K562 (cell line): ENCODE results near the gene GINS2. TPM values are rescaled to one million over a fixed set of nuclear protein-coding genes. Genes with fewer than 3 reads are reported as not detected.

Experiments used
- ATAC-seq: fragments of 200-7000 bp; cut with Tn5 transposase; 3 replicates; pipeline ENCODE4 v1.9.1; 2020; ENCODE audit warnings: moderate library complexity
- BruUV-seq: library from RNA; stranded (reverse); fragments of 400-500 nt; replicated peaks from 2 replicates; lab custom pipeline; 2021; lab: Mats Ljungman, UMichigan
- CTCF ChIA-PET: fragments of 300-600 bp; formaldehyde crosslinking; extraction: SDS; loops from one replicate; lab custom pipeline; 2021; ENCODE audit warnings: low intra/inter-chr PET ratio; lab: Yijun Ruan, JAX
- POLR2A ChIA-PET: fragments of 300-600, 350-650 bp; sonication (Branson Sonifier 250); formaldehyde crosslinking; extraction: SDS; loops from one replicate; lab custom pipeline; 2021; ENCODE audit warnings: antibody characterized with exemption, inconsistent platforms; lab: Yijun Ruan, JAX
- DNase-seq, 4 experiments: peaks; one replicate each; pipeline versions ENCODE4 v3.0.0 to v3.0.0-alpha.2; 2011 to 2018; ENCODE audit warnings: low spot score in 3 of 4, mixed read lengths in 3 of 4; ENCODE audit errors: extremely low read depth in 1 of 4
- FAIRE-seq: peaks from 2 replicates; lab custom pipeline; 2011; peaks lifted over from hg19 to GRCh38; lab: Jason Lieb, UNC
- H2AFZ ChIP-seq: 2 replicates; pipeline ENCODE4 v1.6.0; 2011; ENCODE audit warnings: low read depth, low read length, control low read depth, inconsistent platforms
- H3K27ac ChIP-seq: fragments of 200-600 bp; 3 replicates; pipeline ENCODE4 v1.8.0; 2011; ENCODE audit warnings: low read depth, mild to moderate bottlenecking, control low read depth, inconsistent platforms, low read length, moderate library complexity, mixed read lengths; ENCODE audit errors: extremely low read depth
- H3K27me3 ChIP-seq, 2 experiments: fragments of 300-600 bp in 1 of 2; 2 replicates in 1 of 2; 3 replicates in 1 of 2; pipeline versions ENCODE4 v1.6.0 to v1.8.0; 2011; ENCODE audit warnings: inconsistent platforms in 2 of 2, low read length in 2 of 2, mild to moderate bottlenecking in 1 of 2, mixed read lengths in 1 of 2, moderate library complexity in 1 of 2; ENCODE audit not compliant: control insufficient read depth in 2 of 2, insufficient read depth in 2 of 2
- H3K36me3 ChIP-seq: fragments of 300-600 bp; 3 replicates; pipeline ENCODE4 v1.8.0; 2011; ENCODE audit warnings: mild to moderate bottlenecking, low read length, inconsistent platforms; ENCODE audit not compliant: control insufficient read depth, insufficient read depth
- H3K4me1 ChIP-seq, 2 experiments: fragments of 200-600 bp in 1 of 2; replicated peaks in 1 of 2; 2 replicates in 1 of 2; 3 replicates in 1 of 2; pipeline versions ENCODE4 v1.5.1 to v1.8.0; 2011; ENCODE audit warnings: inconsistent platforms in 2 of 2, low read length in 2 of 2, mild to moderate bottlenecking in 1 of 2, mixed read lengths in 1 of 2, moderate library complexity in 1 of 2; ENCODE audit not compliant: control insufficient read depth in 2 of 2, insufficient read depth in 2 of 2
- H3K4me2 ChIP-seq: 2 replicates; pipeline ENCODE4 v1.6.1; 2011; ENCODE audit warnings: low read length, control low read depth, inconsistent platforms, mixed read lengths; ENCODE audit not compliant: insufficient read depth
- H3K4me3 ChIP-seq: fragments of 200-600 bp; sonication (generic), shearing (Covaris generic); 2 replicates; pipeline ENCODE4 v1.5.1; 2016; ENCODE audit warnings: control low read depth, inconsistent platforms
- H3K79me2 ChIP-seq: fragments of 200-600 bp; 3 replicates; pipeline ENCODE4 v1.8.0; 2011; ENCODE audit warnings: low read length, inconsistent platforms; ENCODE audit not compliant: control insufficient read depth, insufficient read depth
- H3K9ac ChIP-seq, 2 experiments: 2 replicates each; pipeline versions ENCODE4 v1.6.0 to v1.6.1; 2011; ENCODE audit warnings: low read depth in 2 of 2, low read length in 2 of 2, control low read depth in 1 of 2, inconsistent platforms in 1 of 2, mild to moderate bottlenecking in 1 of 2, mixed read lengths in 1 of 2; ENCODE audit not compliant: insufficient read depth in 1 of 2
- H3K9me1 ChIP-seq: one replicate; pipeline ENCODE4 v1.6.0; 2011; ENCODE audit warnings: inconsistent platforms, mild to moderate bottlenecking, low read length, moderate library complexity; ENCODE audit not compliant: control insufficient read depth, insufficient read depth
- H3K9me3 ChIP-seq: replicated peaks from 2 replicates; pipeline ENCODE4 v1.5.1; 2011; ENCODE audit warnings: low read depth, low read length, inconsistent platforms; ENCODE audit not compliant: control insufficient read depth, insufficient read depth
- H4K20me1 ChIP-seq: replicated peaks from 2 replicates; pipeline ENCODE4 v1.6.1; 2011; ENCODE audit warnings: low read length, inconsistent platforms, mixed read lengths; ENCODE audit not compliant: control insufficient read depth, insufficient read depth
- HNRNPL ChIP-seq: fragments of 200-400 bp; formaldehyde crosslinking; IDR thresholded peaks from 2 replicates; pipeline ENCODE4 v1.6.1; 2017; ENCODE audit warnings: low read depth, mild to moderate bottlenecking, low read length
- MAFG ChIP-seq: fragments of 450-650 bp; conservative IDR thresholded peaks from 2 replicates; pipeline ENCODE4 v1.6.1; 2016; ENCODE audit warnings: missing genetic modification characterization, missing compliant biosample characterization
- POLR2G ChIP-seq: fragments of 200-400 bp; formaldehyde crosslinking; IDR thresholded peaks from 2 replicates; pipeline ENCODE4 v1.6.1; 2017; ENCODE audit warnings: low read depth, mild to moderate bottlenecking, antibody characterized with exemption, low read length, moderate library complexity
- RBM22 ChIP-seq: fragments of 200-400 bp; formaldehyde crosslinking; IDR thresholded peaks from 2 replicates; pipeline ENCODE4 v1.6.1; 2018; ENCODE audit warnings: low read length, low read depth; ENCODE audit not compliant: poor library complexity, severe bottlenecking
- ZBTB33 ChIP-seq: sonication (generic); formaldehyde crosslinking; IDR thresholded peaks from 2 replicates; pipeline ENCODE4 v1.8.1; 2023; ENCODE audit warnings: mild to moderate bottlenecking, missing genetic modification reagents
- WGBS: fragments of 100-300 bp; shearing (Covaris generic); methylation state at CpG from one replicate; pipeline ENCODE4 v1.1.6; 2016; ENCODE audit warnings: low coverage, mixed read lengths; ENCODE audit not compliant: insufficient coverage; ENCODE audit errors: missing lambda C conversion rate; 5-methylcytosine and 5-hydroxymethylcytosine counted together
- in situ Hi-C: fragments of 300-500 bp; cut with MboI; formaldehyde crosslinking; loops from 4 replicates; pipeline ENCODE4 v1.15.0; 2018; ENCODE audit warnings: inconsistent platforms, mixed read lengths
- intact Hi-C: fragments of 100-400 bp; cut with micrococcal nuclease; formaldehyde crosslinking; loops from 2 replicates; pipeline ENCODE4 v1.14.2; 2022
- polyA plus RNA-seq, 8 experiments: library from polyadenylated mRNA; depleted of rRNA in 4 of 8; stranded (reverse) in 5 of 8; unstranded in 3 of 8; fragments of >200 nt; fragmentation: Nextera tagmentation in 2 of 8; fragmentation: Illumina TruSeq in 1 of 8; extraction: Ambion mirVana in 2 of 8; extraction: Trizol in 1 of 8; gene quantifications; 2 replicates each; pipeline versions ENCODE4 v1.2.1 to v1.2.3, GENCODE V29; 2011 to 2014; ENCODE audit warnings: inconsistent platforms in 1 of 8, missing spikeins in 1 of 8
- total RNA-seq, 7 experiments: library from RNA; depleted of rRNA in 6 of 7; stranded (reverse); fragments of >200 nt in 6 of 7; fragmentation: Illumina TruSeq in 2 of 7; extraction: Trizol in 2 of 7; gene quantifications; 2 replicates each; pipeline versions ENCODE4 v1.2.1 to v1.2.3, GENCODE V29; 2011 to 2021; ENCODE audit warnings: low replicate concordance in 1 of 7

The GINS2 gene
- total and polyA plus RNA-seq, 9 of the 15 experiments (the other 6 are each of a cell fraction or from before 2014, with no cell fraction given): 40.4 to 76.2 (median 44.6) TPM

- CTCF ChIA-PET: no interaction called here
- POLR2A ChIA-PET: no interaction called here
- Histone ChIP-seq H3K4me2 (no peak overlapping the region), H3K27ac (no peak overlapping the region), H3K9me3 (no peaks in the 10 kb centered on the region), H3K36me3 (peaks cover 96% of the 10 kb centered on the region), H3K27me3 (no peaks in the 10 kb centered on the region), H3K9me1 (peaks cover 8% of the 10 kb centered on the region), H3K9ac (no peak overlapping the region), H4K20me1 (peaks cover 56% of the 10 kb centered on the region), H2AFZ (no peak overlapping the region), H3K79me2 (peaks cover 55% of the 10 kb centered on the region), H3K4me1 (peaks cover 9 to 59% of the 10 kb centered on the region in 2 experiments; a peak in 4 of 5 replicates), H3K4me3 (no peak overlapping the region)
- in situ Hi-C loops: no loop called here
- TF ChIP-seq ZBTB33 (CRISPR knock-in tag) (peak; percentile 96), MAFG (no peak), HNRNPL (no peak), RBM22 (peak; percentile 83), POLR2G (peak; percentile 71)
- 93% methylated on average over 31 of the region's 59 CpGs for WGBS
- TSS peak; percentile 27 for BruUV-seq
- intact Hi-C loops: no loop called here
- ATAC-seq: no peak
- FAIRE-seq: no peak
- no peak for DNase-seq
Observed at GRCh38 chr16:85656351-85657266, 32.1 kb downstream of the GINS2 start.
